Measurements from ENCODE around the gene OR4K2. TPM values are rescaled to one million over a fixed set of nuclear protein-coding genes. Genes with fewer than 3 reads are reported as not detected.

The OR4K2 gene
- total RNA-seq, 1 experiment from 2014 or later = not detected

DNA sequence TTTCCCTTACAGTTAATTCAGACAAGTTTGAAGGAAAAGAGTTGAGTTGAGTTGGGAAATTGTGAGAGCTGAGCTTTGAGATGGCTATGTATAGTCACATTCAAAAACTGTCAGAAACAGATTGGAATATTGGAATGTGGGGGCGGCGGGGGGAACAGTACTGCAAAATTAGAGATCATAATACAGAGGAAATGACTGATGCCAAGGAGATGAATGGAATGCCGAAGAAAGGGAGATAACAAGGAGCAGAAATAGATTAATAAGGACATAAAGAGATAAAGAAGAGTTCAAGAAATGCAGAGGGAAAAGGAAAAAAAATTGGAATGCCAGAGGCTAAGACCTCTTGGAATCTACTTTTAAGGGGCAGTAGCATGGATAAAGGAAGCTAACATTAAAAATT is 42.3 kb downstream of the OR4K2 start:
- H3K4me1 Mint-ChIP-seq (ENCODE audit: low read depth, unreplicated experiment) = no peaks in the 10 kb centered on the region
- H3K9me3 Mint-ChIP-seq (ENCODE audit: unreplicated experiment) = no peaks in the 10 kb centered on the region
- no peaks in the 10 kb centered on the region for H3K36me3 Mint-ChIP-seq (ENCODE audit: insufficient read depth, unreplicated experiment)
- TF ChIP-seq CTCF (IDR thresholded peaks at IDR 0.05; ENCODE audit: insufficient read depth in 1 of 2, low read depth in 1 of 2, low read length in 1 of 2, severe bottlenecking in 1 of 2, unreplicated experiment in 1 of 2) = no peak
- DNase-seq = no peak
- ChIA-PET POLR2A (no interaction called here), CTCF (no interaction called here)
- H3K27ac Mint-ChIP-seq (ENCODE audit: unreplicated experiment) = no peak overlapping the region
- H3K27me3 ChIP-seq (replicated peaks; ENCODE audit: control insufficient read depth, insufficient read depth, low read length) = no peaks in the 10 kb centered on the region
- no peak overlapping the region for H3K4me3 Mint-ChIP-seq (ENCODE audit: unreplicated experiment)
- H3K9me3 ChIP-seq = no peaks in the 10 kb centered on the region
- H3K27me3 Mint-ChIP-seq (ENCODE audit: insufficient read depth, unreplicated experiment) = no peaks in the 10 kb centered on the region
- intact Hi-C loops (cut with micrococcal nuclease; ENCODE audit: unreplicated experiment) = no loop called here
- no TSS peak for BruUV-seq (replicated peaks)
- H3K36me3 ChIP-seq (ENCODE audit: control insufficient read depth, insufficient read depth, low read length) = no peaks in the 10 kb centered on the region
- no peak overlapping the region for H3K4me3 ChIP-seq (ENCODE audit: low read depth, low read length)
- no peaks in the 10 kb centered on the region for H3K4me1 ChIP-seq

DNA sequence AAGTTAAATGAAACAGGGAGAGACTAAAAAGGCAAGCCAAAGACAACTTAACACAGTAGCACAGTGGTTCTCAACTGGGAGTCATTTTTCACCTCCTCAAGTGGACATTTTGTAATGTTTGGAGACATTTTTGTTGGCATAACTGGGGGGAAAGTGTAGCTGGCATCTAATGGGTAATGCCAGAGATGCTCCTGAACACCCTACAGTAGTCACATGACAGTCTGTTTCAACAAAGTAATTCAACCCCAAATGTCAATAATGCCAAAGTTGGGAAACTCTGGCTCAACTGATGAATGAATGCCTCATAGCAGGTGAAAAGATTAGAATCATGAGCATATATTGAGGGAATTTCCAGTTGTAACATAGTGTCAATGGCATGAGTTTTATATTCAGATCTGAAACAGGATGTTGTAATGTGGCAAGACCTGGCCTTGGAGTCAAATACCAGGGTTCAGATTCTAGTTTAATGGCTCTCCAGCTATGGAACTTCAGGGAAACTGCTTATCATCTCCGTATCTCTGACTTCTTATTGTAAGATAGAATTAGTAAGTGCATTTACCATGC is 43.1 kb downstream of the OR4K2 start:
- intact Hi-C loops (cut with micrococcal nuclease; ENCODE audit: unreplicated experiment) = no loop called here
- no peak for TF ChIP-seq CTCF (IDR thresholded peaks at IDR 0.05; ENCODE audit: insufficient read depth in 1 of 2, low read depth in 1 of 2, low read length in 1 of 2, severe bottlenecking in 1 of 2, unreplicated experiment in 1 of 2)
- no peak overlapping the region for H3K27ac Mint-ChIP-seq (ENCODE audit: unreplicated experiment)
- no peaks in the 10 kb centered on the region for H3K9me3 Mint-ChIP-seq (ENCODE audit: unreplicated experiment)
- no peaks in the 10 kb centered on the region for H3K36me3 Mint-ChIP-seq (ENCODE audit: insufficient read depth, unreplicated experiment)
- no TSS peak for BruUV-seq (replicated peaks)
- Histone ChIP-seq H3K4me3 (ENCODE audit: low read depth, low read length) (no peak overlapping the region), H3K9me3 (no peaks in the 10 kb centered on the region), H3K27me3 (replicated peaks; ENCODE audit: control insufficient read depth, insufficient read depth, low read length) (no peaks in the 10 kb centered on the region), H3K36me3 (ENCODE audit: control insufficient read depth, insufficient read depth, low read length) (no peaks in the 10 kb centered on the region), H3K4me1 (no peaks in the 10 kb centered on the region)
- H3K27me3 Mint-ChIP-seq (ENCODE audit: insufficient read depth, unreplicated experiment) = no peaks in the 10 kb centered on the region
- ChIA-PET CTCF (no interaction called here), POLR2A (no interaction called here)
- DNase-seq = no peak
- no peaks in the 10 kb centered on the region for H3K4me1 Mint-ChIP-seq (ENCODE audit: low read depth, unreplicated experiment)
- no peak overlapping the region for H3K4me3 Mint-ChIP-seq (ENCODE audit: unreplicated experiment)

DNA sequence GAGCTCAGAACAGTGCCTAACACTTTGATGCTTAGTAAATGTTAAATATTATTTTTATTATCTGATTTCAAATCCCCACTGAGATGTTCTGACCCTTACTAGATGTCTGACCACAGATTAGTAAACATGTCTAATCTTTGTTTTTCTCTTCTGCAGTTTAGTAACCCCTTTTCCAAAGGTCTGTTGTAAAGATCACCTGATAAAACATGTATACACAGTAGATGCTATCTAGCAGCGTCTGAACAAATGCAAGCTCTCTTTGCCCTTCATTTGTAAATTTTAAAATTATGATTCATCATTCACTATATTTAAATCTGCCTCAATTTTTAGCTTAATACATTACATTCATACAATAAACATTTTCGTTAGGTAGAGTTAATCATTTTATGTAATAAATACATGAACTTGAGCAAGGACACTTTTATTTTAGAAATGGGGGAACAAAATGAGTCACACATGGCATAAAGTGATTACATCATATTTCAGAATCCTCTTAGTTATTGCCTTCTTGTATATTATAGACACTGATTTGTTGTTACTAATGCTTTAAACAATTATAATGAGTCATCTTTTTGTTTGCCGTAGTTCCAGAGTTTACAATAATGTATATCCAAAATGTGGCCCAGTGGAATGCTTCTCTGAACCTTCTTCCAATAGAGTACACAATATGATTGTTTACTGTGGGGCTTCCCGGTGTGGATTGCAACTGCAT is 43.8 kb downstream of the OR4K2 start:
- Histone ChIP-seq H3K4me3 (ENCODE audit: low read depth, low read length) (no peak overlapping the region), H3K36me3 (ENCODE audit: control insufficient read depth, insufficient read depth, low read length) (no peaks in the 10 kb centered on the region), H3K9me3 (no peaks in the 10 kb centered on the region), H3K27me3 (replicated peaks; ENCODE audit: control insufficient read depth, insufficient read depth, low read length) (no peaks in the 10 kb centered on the region), H3K4me1 (no peaks in the 10 kb centered on the region)
- DNase-seq = no peak
- Mint-ChIP-seq H3K27ac (ENCODE audit: unreplicated experiment) (no peak overlapping the region), H3K4me3 (ENCODE audit: unreplicated experiment) (no peak overlapping the region), H3K9me3 (ENCODE audit: unreplicated experiment) (no peaks in the 10 kb centered on the region), H3K36me3 (ENCODE audit: insufficient read depth, unreplicated experiment) (no peaks in the 10 kb centered on the region), H3K27me3 (ENCODE audit: insufficient read depth, unreplicated experiment) (no peaks in the 10 kb centered on the region), H3K4me1 (ENCODE audit: low read depth, unreplicated experiment) (no peaks in the 10 kb centered on the region)
- BruUV-seq (replicated peaks) = no TSS peak
- POLR2A ChIA-PET = no interaction called here
- intact Hi-C loops (cut with micrococcal nuclease; ENCODE audit: unreplicated experiment) = no loop called here
- CTCF ChIA-PET = no interaction called here
- TF ChIP-seq CTCF (IDR thresholded peaks at IDR 0.05; ENCODE audit: insufficient read depth in 1 of 2, low read depth in 1 of 2, low read length in 1 of 2, severe bottlenecking in 1 of 2, unreplicated experiment in 1 of 2) = no peak

All from Caco-2 (cell line).